Measurements from ENCODE around the gene PIK3C2G. TPM values are rescaled to one million over a fixed set of nuclear protein-coding genes. Genes with fewer than 3 reads are reported as not detected.
A peak's percentile ranks its signal among the peaks of the same experiment; 100 is the strongest.

The PIK3C2G gene
- total RNA-seq, 1 experiment from 2014 or later: not detected

DNA sequence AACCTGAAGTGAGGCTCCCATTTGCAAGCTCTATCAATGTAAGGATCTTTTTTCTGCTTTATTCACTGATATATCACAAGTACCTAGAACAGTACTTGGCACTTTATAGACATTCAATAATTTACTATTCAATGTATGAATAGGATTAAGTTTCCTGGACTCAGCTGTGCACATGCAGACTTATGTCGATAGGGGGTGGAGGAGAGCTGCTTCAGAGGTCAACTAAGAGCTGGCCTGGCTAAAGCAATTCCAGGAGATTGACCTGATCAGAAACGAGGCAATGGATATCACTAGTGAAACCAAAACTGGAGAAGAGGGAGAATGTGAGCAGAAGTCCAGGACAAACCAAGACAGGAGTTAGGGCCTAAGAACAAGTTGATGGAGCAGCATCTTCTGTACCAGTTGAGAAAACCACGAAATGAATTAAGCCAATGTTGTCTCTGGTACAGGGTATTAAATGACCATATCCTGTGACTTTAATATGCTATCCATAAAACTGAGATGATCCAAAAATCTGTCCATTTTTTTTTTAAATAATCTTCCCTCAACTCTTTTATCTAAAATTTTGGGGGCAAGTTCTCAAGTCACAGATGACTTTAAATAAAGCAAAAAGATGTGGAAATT, 169.2 kb downstream of the PIK3C2G start:
- no TSS peak for BruUV-seq (replicated peaks)
- H3K36me3 ChIP-seq (ENCODE audit: low read depth, low read length): no peaks in the 10 kb centered on the region
- intact Hi-C loops (cut with micrococcal nuclease): loop anchor here (2.0 to 10.0 kb wide), 4 partner anchors 208 to 764 kb away; no protein-coding TSS in a partner anchor
- no peaks in the 10 kb centered on the region for H3F3A ChIP-seq (ENCODE audit: low read length, unreplicated experiment)
- DNase-seq (peak; percentile 69), ATAC-seq (peak; percentile 65)
- no peak overlapping the region for H3K9ac ChIP-seq (ENCODE audit: low read length)
- no peak overlapping the region for H3K4me3 ChIP-seq (ENCODE audit: low read length)
- no peaks in the 10 kb centered on the region for H3K9me2 ChIP-seq (replicated peaks; ENCODE audit: low read length)
- no peaks in the 10 kb centered on the region for H3K27me3 ChIP-seq (ENCODE audit: low read length)
- H3K27ac ChIP-seq (ENCODE audit: low read length): no peak overlapping the region
- H3K4me2 ChIP-seq (ENCODE audit: low read length): no peak overlapping the region
- H4K20me1 ChIP-seq (ENCODE audit: low read length): no peaks in the 10 kb centered on the region
- POLR2A ChIA-PET (ENCODE audit: unreplicated experiment): no interaction called here
- H3K79me2 ChIP-seq (ENCODE audit: low read length): no peaks in the 10 kb centered on the region
- TF ChIP-seq EZH2phosphoT487 (IDR thresholded peaks at IDR 0.05; ENCODE audit: borderline replicate concordance, low read length): no peak
- no peak for TF ChIP-seq EZH2 (IDR thresholded peaks at IDR 0.05; ENCODE audit: low read length, unreplicated experiment)
- TF ChIP-seq, protein P1, sequence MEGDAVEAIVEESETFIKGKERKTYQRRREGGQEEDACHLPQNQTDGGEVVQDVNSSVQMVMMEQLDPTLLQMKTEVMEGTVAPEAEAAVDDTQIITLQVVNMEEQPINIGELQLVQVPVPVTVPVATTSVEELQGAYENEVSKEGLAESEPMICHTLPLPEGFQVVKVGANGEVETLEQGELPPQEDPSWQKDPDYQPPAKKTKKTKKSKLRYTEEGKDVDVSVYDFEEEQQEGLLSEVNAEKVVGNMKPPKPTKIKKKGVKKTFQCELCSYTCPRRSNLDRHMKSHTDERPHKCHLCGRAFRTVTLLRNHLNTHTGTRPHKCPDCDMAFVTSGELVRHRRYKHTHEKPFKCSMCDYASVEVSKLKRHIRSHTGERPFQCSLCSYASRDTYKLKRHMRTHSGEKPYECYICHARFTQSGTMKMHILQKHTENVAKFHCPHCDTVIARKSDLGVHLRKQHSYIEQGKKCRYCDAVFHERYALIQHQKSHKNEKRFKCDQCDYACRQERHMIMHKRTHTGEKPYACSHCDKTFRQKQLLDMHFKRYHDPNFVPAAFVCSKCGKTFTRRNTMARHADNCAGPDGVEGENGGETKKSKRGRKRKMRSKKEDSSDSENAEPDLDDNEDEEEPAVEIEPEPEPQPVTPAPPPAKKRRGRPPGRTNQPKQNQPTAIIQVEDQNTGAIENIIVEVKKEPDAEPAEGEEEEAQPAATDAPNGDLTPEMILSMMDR (conservative IDR thresholded peaks at IDR 0.05; ENCODE audit: low read depth, low read length): peak; percentile 83
- H3K9me3 ChIP-seq (ENCODE audit: low read length): no peaks in the 10 kb centered on the region
- H3K4me1 ChIP-seq (ENCODE audit: insufficient read depth, low read length): peaks cover 13% of the 10 kb centered on the region
- CTCF ChIA-PET: no interaction called here
- H2AFZ ChIP-seq (ENCODE audit: low read length): no peak overlapping the region

DNA sequence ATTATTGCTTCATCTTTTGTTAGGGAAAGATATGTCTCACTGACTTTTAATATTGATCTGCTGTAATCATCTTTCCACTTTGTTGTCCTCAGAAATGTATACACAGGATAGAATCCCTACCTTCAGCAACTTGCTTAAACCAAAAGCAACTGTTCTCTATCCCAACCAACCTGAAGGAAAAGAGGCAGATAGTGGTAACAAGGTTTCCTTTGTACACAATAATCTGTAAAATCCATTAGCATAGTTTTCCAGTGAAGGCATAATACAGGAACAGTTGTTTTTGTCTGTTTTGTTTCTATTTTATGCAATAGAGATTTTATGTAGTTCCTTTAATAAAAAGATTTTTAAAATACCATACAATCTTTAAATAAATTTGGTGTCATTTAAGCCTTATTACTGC, 170.5 kb downstream of the PIK3C2G start:
- TF ChIP-seq EZH2 (IDR thresholded peaks at IDR 0.05; ENCODE audit: low read length, unreplicated experiment) (no peak), EZH2phosphoT487 (IDR thresholded peaks at IDR 0.05; ENCODE audit: borderline replicate concordance, low read length) (no peak)
- TF ChIP-seq, protein P1 (conservative IDR thresholded peaks at IDR 0.05; ENCODE audit: low read depth, low read length): no peak
- Histone ChIP-seq H3K36me3 (ENCODE audit: low read depth, low read length) (no peaks in the 10 kb centered on the region), H3K27ac (ENCODE audit: low read length) (no peak overlapping the region), H2AFZ (ENCODE audit: low read length) (no peak overlapping the region), H3K79me2 (ENCODE audit: low read length) (no peaks in the 10 kb centered on the region), H3K4me1 (ENCODE audit: insufficient read depth, low read length) (peaks cover 7% of the 10 kb centered on the region), H3K4me2 (ENCODE audit: low read length) (no peak overlapping the region), H3K9me3 (ENCODE audit: low read length) (no peaks in the 10 kb centered on the region), H4K20me1 (ENCODE audit: low read length) (no peaks in the 10 kb centered on the region), H3F3A (ENCODE audit: low read length, unreplicated experiment) (no peaks in the 10 kb centered on the region), H3K9ac (ENCODE audit: low read length) (no peak overlapping the region), H3K4me3 (ENCODE audit: low read length) (no peak overlapping the region), H3K27me3 (ENCODE audit: low read length) (no peaks in the 10 kb centered on the region), H3K9me2 (replicated peaks; ENCODE audit: low read length) (no peaks in the 10 kb centered on the region)
- POLR2A ChIA-PET (ENCODE audit: unreplicated experiment): no interaction called here
- DNase-seq: no peak
- no peak for ATAC-seq
- CTCF ChIA-PET: no interaction called here
- intact Hi-C loops (cut with micrococcal nuclease): loop anchor here (2.0 to 10.0 kb wide), 4 partner anchors 207 to 763 kb away; no protein-coding TSS in a partner anchor
- no TSS peak for BruUV-seq (replicated peaks)

DNA sequence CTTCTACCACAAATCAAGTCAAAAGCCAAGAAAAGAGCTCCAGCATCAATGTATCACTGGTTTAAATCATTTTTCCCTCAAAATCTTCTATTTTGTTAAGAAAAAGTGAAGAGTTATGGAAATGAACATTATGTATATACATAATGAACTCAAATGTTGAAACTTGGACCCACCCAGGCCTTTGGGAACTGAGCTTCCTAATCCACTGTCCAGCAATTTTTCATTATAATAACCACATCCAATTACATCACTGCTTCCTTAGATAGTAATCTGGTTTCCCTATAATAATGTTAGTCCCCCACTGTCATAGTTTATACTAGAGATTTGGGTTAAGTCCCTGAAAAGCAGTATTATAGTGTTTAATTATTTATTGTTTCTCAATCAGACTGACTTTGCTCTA, 170.9 kb downstream of the PIK3C2G start:
- TF ChIP-seq EZH2 (IDR thresholded peaks at IDR 0.05; ENCODE audit: low read length, unreplicated experiment): no peak
- TF ChIP-seq, protein P1 (conservative IDR thresholded peaks at IDR 0.05; ENCODE audit: low read depth, low read length): no peak
- no peak for TF ChIP-seq EZH2phosphoT487 (IDR thresholded peaks at IDR 0.05; ENCODE audit: borderline replicate concordance, low read length)
- intact Hi-C loops (cut with micrococcal nuclease): loop anchor here (5.0 to 10.0 kb wide), 3 partner anchors 280 to 763 kb away; no protein-coding TSS in a partner anchor
- CTCF ChIA-PET: no interaction called here

More for the DNA sequence above, 170.9 kb downstream of the PIK3C2G start:
- H3F3A ChIP-seq (ENCODE audit: low read length, unreplicated experiment): no peaks in the 10 kb centered on the region
- H3K4me1 ChIP-seq (ENCODE audit: insufficient read depth, low read length): peaks cover 7% of the 10 kb centered on the region
- ATAC-seq (no peak), DNase-seq (no peak)
- no peak overlapping the region for H3K4me2 ChIP-seq (ENCODE audit: low read length)
- no peaks in the 10 kb centered on the region for H3K9me3 ChIP-seq (ENCODE audit: low read length)
- no peak overlapping the region for H3K4me3 ChIP-seq (ENCODE audit: low read length)
- POLR2A ChIA-PET (ENCODE audit: unreplicated experiment): no interaction called here
- H2AFZ ChIP-seq (ENCODE audit: low read length): no peak overlapping the region
- no peaks in the 10 kb centered on the region for H3K36me3 ChIP-seq (ENCODE audit: low read depth, low read length)
- BruUV-seq (replicated peaks): no TSS peak
- no peak overlapping the region for H3K9ac ChIP-seq (ENCODE audit: low read length)
- no peaks in the 10 kb centered on the region for H4K20me1 ChIP-seq (ENCODE audit: low read length)
- no peaks in the 10 kb centered on the region for H3K79me2 ChIP-seq (ENCODE audit: low read length)
- no peaks in the 10 kb centered on the region for H3K27me3 ChIP-seq (ENCODE audit: low read length)
- H3K27ac ChIP-seq (ENCODE audit: low read length): no peak overlapping the region
- no peaks in the 10 kb centered on the region for H3K9me2 ChIP-seq (replicated peaks; ENCODE audit: low read length)

Measured in PC-3 (cell line).